T47D (cell line): ENCODE results near the gene GATC.

Experiments used
- DNase-seq, 2 experiments: peaks; one replicate each; pipeline versions ENCODE4 v3.0.0 to v3.0.0-alpha.2; 2011 to 2012; ENCODE audit warnings: low read depth in 1 of 2, low spot score in 1 of 2
- JUND ChIP-seq: IDR thresholded peaks from 2 replicates; pipeline ENCODE4 v1.6.1; 2012; ENCODE audit warnings: low read depth
- in situ Hi-C: cut with HindIII; loops from 2 replicates; pipeline ENCODE4 v1.10.0; 2016; ENCODE audit warnings: low sequenced_read_pairs, low pct_unique_long_range_greater_than_20kb

The GATC gene

DNA sequence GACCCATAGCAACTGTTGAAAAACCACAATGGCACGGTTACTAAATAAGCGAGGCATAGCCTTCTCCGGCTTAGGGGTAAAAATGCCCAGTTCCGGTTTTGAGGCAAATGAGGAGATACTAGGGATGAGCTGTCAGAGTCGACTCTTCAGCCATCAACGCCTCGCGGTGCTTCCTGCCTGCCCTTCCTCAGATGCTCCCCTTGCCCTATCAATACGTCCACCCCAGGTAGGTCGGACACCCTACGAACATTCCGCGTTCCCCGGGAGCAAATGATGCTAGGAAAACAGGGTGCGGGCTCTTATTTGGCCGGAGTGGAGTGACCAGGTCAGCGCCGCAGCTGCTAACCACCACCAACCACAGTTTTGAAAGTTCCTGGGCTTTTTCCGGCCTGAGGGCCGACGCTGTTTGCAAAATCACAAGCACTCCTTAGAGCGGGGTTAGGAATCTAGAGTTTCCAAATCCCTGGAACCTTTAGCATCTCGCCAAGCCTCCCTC is 22.1 kb downstream of the GATC start:
- in situ Hi-C loops = no loop called here
- no peak for TF ChIP-seq JUND
- DNase-seq = peak; percentile 56 to 77

DNA sequence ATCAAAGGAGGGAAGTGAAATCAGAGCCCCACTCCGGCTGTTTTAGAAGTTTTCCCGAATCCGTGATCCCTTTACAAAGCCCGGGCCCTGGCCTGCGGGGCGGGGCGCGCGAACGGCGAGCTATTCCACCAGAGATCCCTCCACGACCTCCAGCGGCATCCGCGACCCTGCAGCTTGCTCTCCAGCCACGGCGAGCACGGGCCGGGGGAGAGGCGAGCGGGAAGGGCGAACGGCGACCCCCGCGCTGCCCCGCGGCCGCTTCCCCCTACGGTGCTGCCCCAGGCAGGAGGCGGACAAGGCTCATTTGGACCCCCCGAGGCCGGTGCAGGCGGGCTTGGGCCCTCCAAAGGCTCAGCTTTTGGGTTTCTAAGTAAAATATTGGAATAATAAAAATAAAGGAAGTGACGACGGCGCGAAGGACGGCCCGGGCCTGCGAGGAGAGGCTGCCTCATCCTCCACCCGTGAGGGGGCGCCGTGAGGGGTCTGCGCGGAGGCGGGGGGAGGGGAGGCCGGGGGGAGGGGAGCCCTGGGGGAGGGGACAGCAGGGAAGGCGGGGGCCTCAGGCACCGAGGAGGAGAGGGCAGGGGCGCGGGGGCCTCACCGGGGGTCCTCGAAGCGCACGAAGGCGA is 22.7 kb downstream of the GATC start:
- in situ Hi-C loops = no loop called here
- no peak for TF ChIP-seq JUND
- peak in 1 of 2 experiments; percentile 33 for DNase-seq

DNA sequence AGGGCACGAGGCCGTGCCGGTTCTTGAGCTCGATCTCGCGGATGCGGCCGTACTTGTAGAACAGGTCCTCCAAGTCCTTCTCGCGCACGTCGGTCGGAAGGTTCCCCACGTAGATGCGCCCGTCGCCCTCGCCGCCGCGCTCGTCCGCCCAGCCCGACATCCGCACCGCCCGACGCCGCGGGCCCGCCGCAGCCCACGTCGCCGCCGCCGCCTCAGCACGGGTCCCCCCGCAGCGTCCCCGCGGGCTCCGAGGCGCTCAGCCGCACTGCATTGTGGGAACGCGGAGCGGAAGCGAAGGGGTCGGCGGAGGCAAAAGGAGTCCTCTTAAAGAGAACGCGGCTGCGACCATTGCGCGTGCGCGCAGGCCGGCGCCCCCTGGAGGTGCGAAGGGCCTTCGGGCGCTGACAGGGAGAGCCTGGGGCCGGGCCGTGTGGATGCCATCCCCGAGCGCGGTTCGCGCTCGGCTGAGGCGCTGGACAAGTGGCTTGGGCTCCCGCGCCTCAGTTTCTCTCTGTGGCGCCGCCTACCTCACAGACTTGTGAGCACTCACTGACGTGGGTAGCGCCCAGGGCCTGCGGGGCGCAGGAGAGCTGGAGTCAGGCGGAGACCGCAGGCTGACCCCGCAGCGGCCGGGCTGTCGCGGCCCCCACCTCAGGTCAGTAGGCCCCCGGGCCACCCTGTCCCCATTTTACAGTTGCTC is 23.4 kb downstream of the GATC start, which contains the start of gene SRSF9:
Gene SRSF9, minus strand, starts transcription at position 299 of the 700 bp plus-strand sequence. Its CDS starts 139 bp downstream, at position 160.
- TF ChIP-seq JUND = no peak
- in situ Hi-C loops = no loop called here
- peak; percentile 97 to 99 for DNase-seq

DNA sequence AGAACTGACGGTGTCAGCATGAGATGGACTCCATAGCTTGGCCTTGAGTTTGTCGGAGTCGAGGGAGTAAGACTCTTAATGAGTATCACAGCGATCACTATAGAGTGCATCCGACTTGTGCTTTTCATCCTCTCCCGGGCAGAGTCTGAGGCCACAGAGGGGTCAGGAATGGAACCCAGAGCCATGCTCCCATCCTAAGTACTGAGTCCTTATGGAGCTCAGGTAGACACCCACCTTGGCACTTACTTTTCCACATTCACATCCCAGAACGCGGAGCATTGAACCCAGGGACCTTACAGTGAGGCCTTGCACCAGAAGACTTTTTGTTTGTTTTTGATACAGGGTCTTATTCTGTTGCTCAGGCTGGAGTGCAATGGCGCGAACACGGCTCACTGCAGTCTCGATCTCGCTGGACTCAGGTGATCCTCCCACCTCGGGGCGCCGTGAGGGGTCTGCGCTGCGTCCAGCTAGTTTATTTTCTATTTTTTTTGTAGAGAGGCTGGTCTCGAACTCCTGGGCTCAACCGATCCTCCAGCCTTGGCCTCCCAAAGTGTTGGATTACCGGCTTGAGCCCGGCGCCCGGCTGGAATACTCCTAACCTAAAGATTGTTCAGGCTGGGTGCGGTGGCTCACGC is 24.0 kb downstream of the GATC start:
- in situ Hi-C loops = no loop called here
- peak in 1 of 2 experiments; percentile 58 for DNase-seq
- no peak for TF ChIP-seq JUND

DNA sequence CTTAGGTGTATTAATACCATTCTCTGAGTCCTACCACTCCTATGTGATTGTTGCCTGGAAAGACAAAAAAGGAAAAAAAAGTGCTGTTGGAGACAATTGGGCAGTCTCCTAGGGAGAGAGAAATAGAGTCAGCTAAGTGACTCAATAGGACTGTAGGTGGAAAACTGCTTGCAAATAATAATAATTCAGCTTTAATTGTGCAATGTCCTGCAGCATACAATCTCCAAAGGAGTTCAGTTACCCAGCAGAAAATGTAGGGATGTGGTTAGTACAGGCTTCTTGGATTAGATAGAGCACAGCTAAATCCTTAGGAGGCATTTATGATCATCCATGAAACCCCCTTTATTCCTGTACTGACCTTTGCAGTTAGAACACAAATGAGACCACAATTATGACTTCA is 26.3 kb downstream of the GATC start:
- in situ Hi-C loops = no loop called here
- no peak for TF ChIP-seq JUND
- DNase-seq = no peak

DNA sequence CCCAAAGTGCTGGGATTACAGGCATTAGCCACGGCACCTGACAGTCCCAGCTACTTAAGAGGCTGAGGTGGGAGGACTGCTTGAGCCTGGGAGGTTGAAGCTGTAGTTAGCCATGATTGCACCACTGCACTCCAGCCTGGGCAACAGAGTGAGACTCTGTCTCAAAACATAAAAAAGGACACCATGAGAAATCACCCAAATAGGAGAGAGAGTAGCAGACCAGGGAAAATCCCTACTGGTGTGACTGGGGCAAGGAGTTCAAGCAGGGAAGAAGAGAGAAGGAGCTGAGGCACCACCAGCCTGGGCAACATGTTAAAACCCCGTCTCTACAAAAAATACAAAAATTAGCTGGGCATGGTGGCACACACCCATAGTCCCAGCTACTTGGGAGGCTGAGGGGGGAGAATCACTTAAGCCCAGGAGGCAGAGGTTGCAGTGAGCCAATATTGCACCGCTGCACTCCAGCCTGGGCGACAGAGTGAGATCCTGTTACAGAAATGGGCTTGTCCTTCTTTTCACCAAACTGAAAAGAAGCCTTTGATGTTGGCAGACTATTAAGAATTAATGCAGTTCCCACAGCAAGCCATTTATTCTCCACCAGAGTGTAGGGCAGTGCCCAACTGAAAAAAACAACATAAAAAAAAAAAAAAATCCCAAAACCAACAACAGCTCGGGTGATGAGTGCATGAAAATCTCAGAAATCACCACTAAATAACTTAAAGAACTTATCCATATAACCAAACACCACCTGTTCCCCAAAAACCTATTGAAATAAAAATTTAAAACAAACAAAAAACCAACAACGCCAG is 27.8 kb downstream of the GATC start:
- TF ChIP-seq JUND = no peak
- in situ Hi-C loops = no loop called here
- no peak for DNase-seq

DNA sequence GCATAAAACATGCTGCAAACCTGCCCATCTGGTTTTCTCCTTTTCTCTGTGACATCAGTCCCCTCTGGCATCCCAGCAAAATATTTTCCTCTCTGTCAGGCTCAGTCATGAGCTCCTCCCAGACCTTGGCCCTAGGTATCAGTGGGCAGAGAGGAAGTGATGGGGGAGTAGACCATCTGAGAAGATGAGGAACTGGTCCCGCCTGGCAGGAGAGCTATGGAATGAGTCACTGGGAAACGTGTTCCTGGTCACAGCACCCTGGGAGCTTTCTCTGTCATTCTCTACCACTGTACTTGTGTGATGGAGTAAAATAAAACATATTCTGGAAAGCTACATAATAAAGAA is 28.3 kb downstream of the GATC start:
- in situ Hi-C loops = no loop called here
- peak; percentile 65 to 91 for DNase-seq
- TF ChIP-seq JUND = peak; percentile 59; the same call in 1 of the 2 replicates

DNA sequence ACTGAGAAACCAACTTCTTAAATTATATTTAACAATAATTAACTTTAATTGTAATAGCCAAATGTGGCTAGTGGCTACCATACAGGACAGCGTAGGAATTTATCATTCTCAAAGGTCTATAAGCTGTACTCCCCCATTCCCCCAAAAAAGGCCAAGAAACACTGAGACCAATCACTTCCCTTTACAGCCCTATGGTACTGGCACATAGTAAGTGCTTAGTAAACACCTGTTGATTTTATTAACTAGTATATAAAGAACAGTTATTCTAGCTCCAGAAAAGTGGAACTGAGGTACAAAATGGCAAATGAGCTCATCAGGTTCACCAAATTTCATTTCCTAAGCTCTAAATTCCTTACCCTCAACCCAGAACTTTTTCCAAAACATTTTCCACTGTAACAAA is 29.4 kb downstream of the GATC start:
- no peak for DNase-seq
- no peak for TF ChIP-seq JUND
- in situ Hi-C loops = no loop called here

DNA sequence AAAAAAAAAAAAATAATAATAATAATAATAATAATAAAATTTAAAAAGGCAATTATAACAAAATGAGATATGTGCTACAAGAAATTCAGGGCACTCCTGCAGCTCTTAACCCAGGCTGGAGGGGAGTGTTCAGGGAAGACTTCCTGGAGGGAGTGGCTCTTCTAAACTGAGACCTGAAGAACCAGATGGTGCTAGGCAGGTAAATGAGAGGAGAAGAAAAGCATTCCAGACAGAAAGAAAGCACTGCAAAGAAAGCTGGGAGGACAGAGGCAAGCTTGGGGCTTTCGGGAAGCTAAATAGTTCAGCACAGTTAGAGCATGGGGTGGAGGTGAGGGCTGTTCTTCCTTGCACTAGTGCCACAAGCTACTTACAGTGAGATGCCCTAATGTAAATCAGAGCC is 33.2 kb downstream of the GATC start:
- peak in 1 of 2 experiments; percentile 64 for DNase-seq
- no peak for TF ChIP-seq JUND
- in situ Hi-C loops = no loop called here

DNA sequence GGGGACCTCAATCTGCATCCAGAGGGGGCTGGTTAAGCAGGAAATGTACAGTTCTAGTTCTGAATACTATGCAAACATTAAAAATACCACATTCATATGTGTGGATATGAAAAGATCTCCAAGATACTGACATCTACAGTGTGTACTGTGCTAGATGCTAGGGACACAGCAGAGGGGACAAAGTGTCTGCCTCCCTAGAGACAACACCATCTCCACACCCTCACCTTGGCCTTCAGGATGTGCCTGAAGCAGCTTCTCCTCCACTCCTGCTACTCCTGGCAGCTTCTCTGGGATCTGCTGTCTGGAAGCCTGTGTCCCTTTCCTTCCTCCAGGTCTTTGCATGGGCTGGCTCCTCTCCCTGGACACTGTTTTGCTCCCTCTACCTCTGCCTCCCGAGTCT is 34.0 kb downstream of the GATC start:
- in situ Hi-C loops = no loop called here
- no peak for DNase-seq
- no peak for TF ChIP-seq JUND

DNA sequence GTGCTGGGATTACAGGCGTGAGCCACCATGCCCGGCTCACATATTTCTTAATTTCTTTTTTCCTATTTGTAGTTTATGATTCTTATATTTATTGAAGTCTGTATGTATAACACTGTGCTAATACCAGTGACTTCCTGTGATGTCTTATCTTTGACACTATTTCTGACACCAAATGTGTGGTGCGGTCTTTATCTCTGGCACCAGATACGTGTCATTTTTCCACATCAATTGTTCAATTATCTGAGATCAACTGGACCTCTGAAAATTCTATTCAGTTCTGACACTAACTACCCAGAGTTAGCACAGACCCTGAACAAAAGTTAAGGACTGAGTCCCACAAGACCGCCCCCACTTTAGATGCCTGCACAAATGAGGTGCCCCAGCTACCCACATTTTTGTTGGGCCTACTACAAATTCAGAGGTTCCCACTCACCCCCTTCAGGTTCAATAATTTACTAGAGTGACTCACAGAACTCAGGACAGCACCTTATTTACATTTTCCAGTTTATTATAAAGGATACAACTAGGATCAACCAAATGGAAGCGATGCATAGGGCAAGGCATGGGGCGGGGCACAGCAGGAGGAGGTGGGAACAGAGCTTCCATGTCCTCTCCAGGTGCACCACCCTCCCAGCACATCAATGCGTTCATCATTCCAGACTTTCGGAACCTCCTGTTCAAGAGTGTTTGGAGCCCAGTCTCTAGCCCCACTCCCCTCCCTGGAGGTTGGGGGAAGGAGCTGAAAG is 35.0 kb downstream of the GATC start:
- in situ Hi-C loops = no loop called here
- no peak for DNase-seq
- no peak for TF ChIP-seq JUND

DNA sequence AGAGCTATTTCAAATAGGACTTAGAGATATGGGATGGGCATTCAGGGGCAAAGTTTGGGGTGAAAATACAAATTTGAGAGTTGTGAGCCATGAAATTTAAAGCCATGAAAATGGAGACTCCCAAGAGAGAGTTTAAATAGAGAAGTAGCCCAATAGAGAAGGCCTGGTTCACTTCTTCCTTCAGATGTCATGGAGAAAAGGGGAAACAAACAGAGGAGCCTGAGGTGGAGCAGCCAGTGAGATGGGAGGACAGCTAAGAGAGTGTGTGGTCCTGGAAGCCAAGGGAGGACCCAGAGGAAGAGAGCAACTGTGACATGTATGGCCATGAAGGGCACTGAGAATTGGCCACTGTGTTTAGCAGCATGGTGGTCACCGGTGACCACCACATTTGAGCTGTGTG is 37.4 kb downstream of the GATC start:
- in situ Hi-C loops = no loop called here

More for the DNA sequence above, 37.4 kb downstream of the GATC start:
- no peak for TF ChIP-seq JUND
- DNase-seq = no peak
